Sigmoid colon (tissue), 7 donors: ENCODE measurements around the gene MOB3C. TPM values are rescaled to one million over a fixed set of nuclear protein-coding genes. Genes with fewer than 3 reads are reported as not detected.

Experiments
- DNase-seq: peaks from one replicate; pipeline ENCODE4 v3.0.0-alpha.2; 2019
- H3K27ac ChIP-seq, 4 donors: fragments of 200-600 bp; sonication (generic); one replicate each; pipeline ENCODE4 v1.5.1; 2016 to 2019; ENCODE audit warnings: mild to moderate bottlenecking in 1 of 4
- H3K27me3 ChIP-seq, 3 donors: fragments of 200-600 bp; sonication (generic); one replicate each; pipeline ENCODE4 v1.5.1; 2019; ENCODE audit warnings: mild to moderate bottlenecking in 1 of 3
- H3K36me3 ChIP-seq, 4 donors: fragments of 200-600 bp; sonication (generic); one replicate each; pipeline ENCODE4 v1.5.1; 2016 to 2019
- H3K4me1 ChIP-seq, 4 donors: fragments of 200-600 bp; sonication (generic); one replicate each; pipeline ENCODE4 v1.5.1; 2017 to 2019
- H3K4me3 ChIP-seq, 4 donors: fragments of 200-600 bp; sonication (generic); one replicate each; pipeline ENCODE4 v1.5.1; 2017 to 2019; ENCODE audit warnings: mild to moderate bottlenecking in 2 of 4, moderate library complexity in 1 of 4
- H3K9me3 ChIP-seq, 4 donors: fragments of 200-600 bp in 3 of 4; sonication (generic) in 3 of 4; one replicate each; pipeline versions ENCODE4 v1.5.1 to v1.6.1; 2013 to 2019
- EP300 ChIP-seq, 4 donors: sonication (generic); formaldehyde crosslinking; IDR thresholded peaks; one replicate each; pipeline ENCODE4 v1.6.1; 2017; ENCODE audit warnings: antibody characterized with exemption in 4 of 4
- POLR2A ChIP-seq, 2 donors: fragments of 450-650 bp; IDR thresholded peaks; one replicate each; pipeline ENCODE4 v1.6.1; 2016; ENCODE audit warnings: antibody characterized with exemption in 2 of 2, mild to moderate bottlenecking in 2 of 2, moderate library complexity in 2 of 2
- POLR2AphosphoS5 ChIP-seq, 4 donors: sonication (generic); formaldehyde crosslinking; IDR thresholded peaks; one replicate each; pipeline ENCODE4 v1.6.1; 2017; ENCODE audit warnings: antibody characterized with exemption in 4 of 4
- WGBS, 2 donors: extraction: QIAGEN DNeasy Blood & Tissue Kit; methylation state at CpG; one replicate each; pipeline ENCODE4 v1.1.7; 2013; 5-methylcytosine and 5-hydroxymethylcytosine counted together
- intact Hi-C: fragments of 100-400 bp; cut with DNase I; formaldehyde crosslinking; loops from one replicate; pipeline ENCODE4 v1.15.1; 2023
- polyA plus RNA-seq, 3 donors: library from polyadenylated mRNA; stranded (reverse); fragments of 200-250 nt; gene quantifications; one replicate each; pipeline ENCODE4 v1.2.3, GENCODE V29; 2013
- total RNA-seq, 4 donors: library from RNA; depleted of rRNA; stranded (reverse); fragments of >200 nt; gene quantifications; one replicate each; pipeline ENCODE4 v1.1.0, GENCODE V29; 2016
- TF ChIP-seq, protein P1 (sequence below), 4 experiments: fragments of 450-650 bp in 3 of 4; fragments of 200-600 bp in 1 of 4; IDR thresholded peaks; one replicate each; pipeline ENCODE4 v1.5.1; 2016 to 2019; ENCODE audit warnings: antibody characterized with exemption in 4 of 4, mild to moderate bottlenecking in 3 of 4, moderate library complexity in 2 of 4
- donor health status: healthy with polysubstance abuse.
- donor health status: Bipolar disorder and iron deficiency.
- donor health status: healthy.

The MOB3C gene
- total and polyA plus RNA-seq, 7 donors, result 7.8 to 25.7 (median 13.8) TPM

DNA sequence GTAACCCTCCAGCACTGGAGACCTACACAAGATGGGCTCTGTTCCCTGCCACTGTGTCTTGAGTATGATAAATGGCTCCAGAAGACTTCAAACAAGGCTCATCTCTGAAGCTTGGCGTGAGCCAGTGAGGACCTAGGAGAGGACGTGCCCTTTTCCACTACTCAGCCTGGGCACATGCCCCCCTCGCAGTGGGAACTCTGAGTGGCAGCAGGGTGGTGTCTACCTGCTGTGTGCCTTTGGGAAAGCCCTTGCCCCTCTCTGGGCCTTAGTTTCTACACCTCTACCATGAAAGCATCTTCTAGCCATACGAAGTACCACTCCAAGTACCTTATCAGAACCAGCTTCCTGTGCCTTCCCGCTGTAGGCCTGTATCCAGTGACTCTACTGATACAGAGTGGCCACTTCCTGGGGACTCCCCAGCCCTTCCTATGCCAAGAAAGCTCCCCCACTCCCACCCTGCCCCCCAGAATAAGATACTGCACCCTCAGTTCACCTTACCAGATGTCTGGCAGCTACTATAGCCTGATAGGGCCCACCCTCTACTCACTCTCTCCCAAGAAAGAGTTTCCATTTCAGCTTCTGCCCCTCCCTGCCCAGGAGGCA lies 3.1 kb upstream of the MOB3C start:
- WGBS, 2 donors, result 91 to 93% methylated on average over 5 of the region's 5 CpGs
- no peak for TF ChIP-seq POLR2A (IDR thresholded peaks at IDR 0.05)
- TF ChIP-seq EP300 (IDR thresholded peaks at IDR 0.05), result no peak
- Histone ChIP-seq H3K9me3 (no peaks in the 10 kb centered on the region), H3K4me1 (peaks cover 0 to 27% (median 20%) of the 10 kb centered on the region in 4 donors), H3K27me3 (no peaks in the 10 kb centered on the region), H3K27ac (no peak overlapping the region), H3K36me3 (no peaks in the 10 kb centered on the region), H3K4me3 (no peak overlapping the region)
- intact Hi-C loops, result no loop called here
- no peak for DNase-seq

DNA sequence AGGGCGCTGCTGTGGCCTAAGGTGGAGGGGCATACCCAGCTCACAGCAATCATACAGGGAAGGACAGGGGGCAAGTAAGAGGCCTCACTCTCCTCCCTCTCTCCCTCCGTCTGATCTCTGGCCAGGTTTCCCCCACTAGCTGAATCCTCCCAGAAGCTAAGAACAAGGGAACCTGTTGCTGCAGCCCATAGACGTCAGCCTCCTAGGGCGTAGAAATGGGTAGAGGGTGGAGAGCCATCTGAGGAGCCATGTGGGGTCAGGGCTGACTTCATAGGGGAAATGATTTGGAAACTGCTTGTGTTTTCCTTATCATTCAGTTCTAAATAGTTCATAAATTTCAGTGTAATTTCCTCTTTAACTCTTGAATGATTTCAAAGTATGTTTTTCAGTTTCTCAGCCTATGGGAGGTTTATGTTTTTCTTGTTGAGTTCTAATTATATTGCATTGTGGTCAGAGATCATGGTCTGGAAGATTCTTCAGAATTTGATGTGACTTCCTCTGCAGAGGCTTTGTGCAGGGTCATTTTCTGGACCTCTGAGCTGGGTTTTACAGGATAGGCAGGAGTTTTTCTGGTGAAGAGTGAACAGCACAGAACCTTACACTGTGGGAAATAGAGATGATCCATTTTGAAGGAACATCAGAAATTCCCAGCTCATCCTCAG lies 2.3 kb upstream of the MOB3C start:
- Histone ChIP-seq H3K27ac (no peak overlapping the region), H3K4me3 (no peak overlapping the region), H3K9me3 (no peaks in the 10 kb centered on the region), H3K27me3 (no peaks in the 10 kb centered on the region), H3K4me1 (peaks cover 0 to 35% (median 29%) of the 10 kb centered on the region in 4 donors), H3K36me3 (no peaks in the 10 kb centered on the region)
- no peak for DNase-seq
- no peak for TF ChIP-seq POLR2AphosphoS5 (IDR thresholded peaks at IDR 0.05)
- intact Hi-C loops, result no loop called here
- WGBS, 2 donors, result 78 to 88% methylated on average over 4 of the region's 4 CpGs

DNA sequence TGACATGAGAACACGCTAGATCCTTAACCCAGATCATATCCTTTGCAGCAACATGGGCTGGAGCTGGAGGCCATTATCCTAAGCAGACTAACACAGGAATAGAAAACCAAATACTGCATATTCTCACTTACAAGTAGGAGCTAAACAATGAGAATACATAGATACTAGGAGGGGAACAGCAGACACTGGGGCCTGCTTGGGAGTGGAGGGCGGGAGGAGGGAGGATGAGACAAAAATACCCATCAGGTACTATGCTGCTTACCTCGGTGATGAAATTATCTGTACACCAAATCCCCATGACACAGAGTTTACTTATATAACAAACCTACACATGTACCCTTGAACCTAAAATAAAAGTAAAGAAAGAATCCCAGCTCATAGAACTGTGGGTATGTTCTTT lies 1.2 kb upstream of the MOB3C start:
- WGBS, 2 donors, result 90 to 98% methylated on average over 3 of the region's 3 CpGs
- Histone ChIP-seq H3K4me3 (no peak overlapping the region), H3K4me1 (peaks cover 0 to 46% (median 39%) of the 10 kb centered on the region in 4 donors), H3K27me3 (no peaks in the 10 kb centered on the region), H3K9me3 (no peaks in the 10 kb centered on the region), H3K27ac (peak overlapping the region in 2 of 4 donors; percentile 94 to 97), H3K36me3 (no peaks in the 10 kb centered on the region)
- intact Hi-C loops, result no loop called here
- TF ChIP-seq POLR2A (IDR thresholded peaks at IDR 0.05), result no peak
- TF ChIP-seq EP300 (IDR thresholded peaks at IDR 0.05), result no peak
- no peak for TF ChIP-seq POLR2AphosphoS5 (IDR thresholded peaks at IDR 0.05)
- TF ChIP-seq, protein P1, sequence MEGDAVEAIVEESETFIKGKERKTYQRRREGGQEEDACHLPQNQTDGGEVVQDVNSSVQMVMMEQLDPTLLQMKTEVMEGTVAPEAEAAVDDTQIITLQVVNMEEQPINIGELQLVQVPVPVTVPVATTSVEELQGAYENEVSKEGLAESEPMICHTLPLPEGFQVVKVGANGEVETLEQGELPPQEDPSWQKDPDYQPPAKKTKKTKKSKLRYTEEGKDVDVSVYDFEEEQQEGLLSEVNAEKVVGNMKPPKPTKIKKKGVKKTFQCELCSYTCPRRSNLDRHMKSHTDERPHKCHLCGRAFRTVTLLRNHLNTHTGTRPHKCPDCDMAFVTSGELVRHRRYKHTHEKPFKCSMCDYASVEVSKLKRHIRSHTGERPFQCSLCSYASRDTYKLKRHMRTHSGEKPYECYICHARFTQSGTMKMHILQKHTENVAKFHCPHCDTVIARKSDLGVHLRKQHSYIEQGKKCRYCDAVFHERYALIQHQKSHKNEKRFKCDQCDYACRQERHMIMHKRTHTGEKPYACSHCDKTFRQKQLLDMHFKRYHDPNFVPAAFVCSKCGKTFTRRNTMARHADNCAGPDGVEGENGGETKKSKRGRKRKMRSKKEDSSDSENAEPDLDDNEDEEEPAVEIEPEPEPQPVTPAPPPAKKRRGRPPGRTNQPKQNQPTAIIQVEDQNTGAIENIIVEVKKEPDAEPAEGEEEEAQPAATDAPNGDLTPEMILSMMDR (IDR thresholded peaks at IDR 0.05), result no peak
- DNase-seq, result no peak

DNA sequence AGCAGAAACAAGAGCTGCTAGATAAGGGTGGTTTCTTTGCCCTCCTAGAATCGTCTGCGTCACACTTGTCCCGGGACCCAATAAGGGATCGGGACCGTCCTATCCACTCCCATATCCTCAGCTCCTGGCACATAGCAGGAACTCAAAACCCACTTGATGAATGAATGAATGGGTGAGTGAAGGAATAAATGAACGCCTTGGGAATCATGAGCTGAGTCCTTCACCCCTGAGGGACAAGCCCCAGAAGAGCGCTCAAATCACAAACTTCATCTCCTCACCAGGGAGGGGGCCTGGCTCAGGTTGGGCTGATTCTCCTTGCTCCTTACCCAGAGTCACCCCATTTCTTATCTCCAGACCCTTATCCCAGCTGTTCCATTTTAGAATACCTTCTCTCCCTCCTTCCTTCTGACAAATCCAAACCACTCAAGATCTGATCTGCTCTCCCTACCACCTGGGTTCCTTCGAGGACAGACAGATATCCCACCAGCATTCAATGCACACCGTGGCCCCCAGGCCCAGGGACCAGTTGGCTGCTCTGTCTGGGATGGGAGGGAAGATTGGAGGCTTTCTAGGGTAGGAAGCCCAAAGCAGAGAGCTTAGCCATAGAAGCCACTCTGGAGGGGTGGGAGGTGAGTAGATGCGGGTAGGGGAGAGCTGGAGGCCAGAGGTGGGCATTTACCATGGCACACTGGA lies 643 bp upstream of the MOB3C start:
- Histone ChIP-seq H3K4me3 (peak overlapping the region; percentile 84 to 96 (median 91)), H3K27me3 (no peaks in the 10 kb centered on the region), H3K27ac (peak overlapping the region; percentile 94 to 98 (median 96)), H3K36me3 (no peaks in the 10 kb centered on the region), H3K4me1 (peaks cover 0 to 48% (median 43%) of the 10 kb centered on the region in 4 donors), H3K9me3 (no peaks in the 10 kb centered on the region)
- WGBS, 2 donors, result 34 to 51% methylated on average over 10 of the region's 10 CpGs
- TF ChIP-seq POLR2A (IDR thresholded peaks at IDR 0.05) (no peak), EP300 (IDR thresholded peaks at IDR 0.05) (no peak), POLR2AphosphoS5 (IDR thresholded peaks at IDR 0.05) (no peak)
- TF ChIP-seq, protein P1 (IDR thresholded peaks at IDR 0.05), result no peak
- intact Hi-C loops, result no loop called here
- DNase-seq, result peak; percentile 73

DNA sequence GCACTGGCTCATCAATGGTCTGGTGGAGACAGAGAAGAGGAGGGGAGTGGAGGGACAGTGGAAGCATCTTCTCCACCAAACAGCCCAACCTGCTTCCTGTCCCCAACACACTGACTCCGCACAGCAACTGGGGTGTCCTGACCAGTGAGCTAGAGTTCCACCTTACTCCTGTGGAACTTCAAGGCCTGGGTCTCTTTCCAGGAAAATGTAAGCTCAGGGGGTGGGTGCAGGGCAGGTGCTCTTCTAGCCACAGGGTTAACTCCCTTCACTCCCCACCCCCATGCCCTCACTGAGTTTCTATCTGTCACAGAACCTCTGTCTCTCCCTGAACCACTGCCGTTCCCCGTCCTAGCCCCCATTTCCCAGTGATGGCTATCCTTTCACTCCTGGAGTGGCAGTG lies 876 bp downstream of the MOB3C start:
- H3K9me3 ChIP-seq, result no peaks in the 10 kb centered on the region
- no peaks in the 10 kb centered on the region for H3K27me3 ChIP-seq
- H3K27ac ChIP-seq, result peak overlapping the region; percentile 94 to 98 (median 96)
- H3K36me3 ChIP-seq, result peaks cover 0 to 7% (median 0%) of the 10 kb centered on the region in 4 donors
- H3K4me3 ChIP-seq, result peak overlapping the region; percentile 84 to 96 (median 91)
- intact Hi-C loops, result no loop called here
- TF ChIP-seq POLR2AphosphoS5 (IDR thresholded peaks at IDR 0.05), result no peak
- no peak for TF ChIP-seq EP300 (IDR thresholded peaks at IDR 0.05)
- TF ChIP-seq, protein P1 (IDR thresholded peaks at IDR 0.05), result no peak
- TF ChIP-seq POLR2A (IDR thresholded peaks at IDR 0.05), result no peak
- 62 to 64% methylated on average over 3 of the region's 3 CpGs for WGBS, 2 donors
- peaks cover 0 to 61% (median 56%) of the 10 kb centered on the region in 4 donors for H3K4me1 ChIP-seq
- DNase-seq, result peak; percentile 63
